GM12891 (cell line): ENCODE results near the gene TWSG1.
A peak's percentile ranks its signal among the peaks of the same experiment; 100 is the strongest.
"Not testable (repeated sequence)": the region's sequence is repeated elsewhere in the genome, so short reads cannot be mapped to it uniquely, and the experiment has no call there.

Experiments
- DNase-seq: peaks from one replicate; pipeline ENCODE4 v3.0.0; 2011; ENCODE audit warnings: low spot score; ENCODE audit not compliant: insufficient read length
- FAIRE-seq: peaks from 2 replicates; lab custom pipeline; 2011; peaks lifted over from hg19 to GRCh38; lab: Jason Lieb, UNC
- PAX5 ChIP-seq: IDR thresholded peaks from 2 replicates; pipeline ENCODE4 v1.6.1; 2011; ENCODE audit warnings: low read length, moderate library complexity, mild to moderate bottlenecking; ENCODE audit not compliant: insufficient read depth, severe bottlenecking
- POLR2A ChIP-seq: IDR thresholded peaks from 2 replicates; pipeline ENCODE4 v1.6.1; 2011; ENCODE audit warnings: low read depth, low read length, control low read depth
- POLR2AphosphoS5 ChIP-seq: IDR thresholded peaks from 2 replicates; pipeline ENCODE4 v1.6.1; 2011; ENCODE audit warnings: low read depth, low read length, control low read depth
- POU2F2 ChIP-seq: IDR thresholded peaks from 2 replicates; pipeline ENCODE4 v1.6.1; 2011; ENCODE audit warnings: low read depth, mild to moderate bottlenecking, control low read depth, low read length, moderate library complexity
- SPI1 ChIP-seq: IDR thresholded peaks from 2 replicates; pipeline ENCODE4 v1.6.1; 2011; ENCODE audit warnings: low read depth, low read length, control low read depth
- TAF1 ChIP-seq: IDR thresholded peaks from 2 replicates; pipeline ENCODE4 v1.6.1; 2011; ENCODE audit warnings: low read depth, low read length, control low read depth

The TWSG1 gene

DNA sequence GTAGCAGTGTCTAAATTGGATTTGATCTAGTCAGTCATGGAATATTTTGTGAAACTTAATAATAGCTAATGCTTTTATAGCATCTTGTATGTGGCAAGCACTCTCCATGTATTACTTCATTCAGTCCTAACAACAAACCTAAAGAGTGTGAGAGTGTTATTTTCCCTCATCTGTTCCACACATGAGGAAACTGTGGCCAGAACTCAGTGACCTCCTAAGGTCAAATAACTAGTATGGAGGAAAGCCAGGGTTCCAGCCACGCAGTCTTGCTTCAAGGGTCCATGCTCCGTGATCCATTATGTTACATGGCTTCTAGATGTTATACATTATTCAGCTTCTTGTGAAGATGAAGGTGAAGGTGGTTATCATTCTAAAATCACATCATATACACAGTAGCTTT, 45.5 kb downstream of the TWSG1 start:
- no peak for FAIRE-seq
- DNase-seq: no peak
- no peak for TF ChIP-seq PAX5
- no peak for TF ChIP-seq POLR2A
- TF ChIP-seq SPI1: no peak
- TF ChIP-seq POU2F2: no peak
- no peak for TF ChIP-seq POLR2AphosphoS5
- no peak for TF ChIP-seq TAF1

DNA sequence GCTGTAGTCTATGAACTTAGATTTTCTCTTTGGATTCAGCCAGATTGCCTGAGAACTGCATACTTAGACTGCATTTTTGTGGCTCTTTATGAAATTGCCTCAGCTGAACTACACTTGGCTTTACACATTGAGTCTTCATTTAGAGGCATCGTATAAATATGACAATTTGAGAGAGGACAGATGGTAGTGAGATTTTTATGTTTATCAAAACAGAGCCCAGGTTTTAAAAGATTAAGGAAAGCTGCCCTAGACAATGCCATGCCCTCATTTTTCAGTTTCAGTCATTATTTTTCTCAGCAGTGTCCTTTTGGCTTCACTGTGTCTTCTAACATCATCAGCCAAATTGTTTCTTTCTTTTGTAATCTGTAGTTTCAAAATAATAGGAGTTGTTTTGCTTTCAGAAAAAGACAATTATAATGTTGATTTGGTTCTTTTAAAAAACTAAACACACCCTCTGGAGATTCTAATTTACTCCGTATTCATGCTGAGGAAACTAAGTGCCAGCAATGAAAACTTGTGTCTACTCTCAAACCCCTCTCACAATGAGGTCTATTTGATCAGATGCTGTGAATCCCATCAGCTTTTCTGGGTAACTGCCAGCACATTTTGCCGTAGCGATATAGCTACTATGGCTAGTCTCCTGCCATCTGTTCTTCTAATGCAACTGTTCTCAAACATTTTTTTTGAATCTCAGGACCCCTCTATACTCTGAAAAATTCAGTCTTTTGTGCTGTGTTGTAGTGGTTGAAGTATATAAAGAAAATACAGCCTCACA, 46.2 kb downstream of the TWSG1 start:
- TF ChIP-seq SPI1: no peak
- peak; percentile 55 for FAIRE-seq
- DNase-seq: no peak

DNA sequence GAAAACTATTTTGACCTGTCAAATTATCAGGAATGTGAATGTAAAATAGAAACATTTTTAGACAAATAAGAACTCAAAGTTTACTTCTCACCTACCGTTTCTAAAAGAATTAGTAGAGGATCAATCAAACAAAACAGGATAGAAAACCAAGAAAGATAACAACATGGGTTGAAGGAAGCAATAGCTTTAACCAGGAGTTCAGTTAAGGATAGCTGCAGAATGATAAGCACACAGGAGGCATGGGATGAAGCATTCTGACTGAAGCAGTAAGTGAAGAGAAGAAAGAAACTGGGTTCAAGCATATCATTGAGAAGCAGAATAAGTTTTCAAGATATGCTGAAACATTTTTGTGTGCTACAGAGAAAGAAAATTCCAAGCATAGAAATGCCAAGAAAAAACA, 52.3 kb downstream of the TWSG1 start:
- no peak for FAIRE-seq
- DNase-seq: no peak
- TF ChIP-seq POLR2A (no peak), POLR2AphosphoS5 (no peak), TAF1 (no peak), SPI1 (no peak)

DNA sequence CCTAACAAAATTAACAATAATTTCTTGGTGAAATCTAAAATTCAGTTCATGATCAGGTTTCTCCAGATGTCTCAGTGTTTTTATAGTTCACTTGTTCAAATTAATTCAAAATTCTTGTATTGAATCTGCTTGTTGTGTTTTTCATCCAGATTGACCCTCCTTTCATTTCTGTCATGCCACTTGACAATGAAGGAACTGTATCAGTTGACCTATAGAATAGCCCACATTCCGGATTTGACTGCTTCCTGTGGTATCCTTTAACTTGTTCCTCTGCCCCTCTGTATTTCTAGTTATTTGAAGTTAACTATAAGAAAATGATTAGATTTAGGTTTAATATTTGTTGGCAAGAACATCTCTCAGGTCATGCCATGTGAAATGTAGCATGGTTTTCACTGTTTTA, 53.3 kb downstream of the TWSG1 start:
- TF ChIP-seq POLR2A: no peak
- TF ChIP-seq SPI1: no peak
- no peak for TF ChIP-seq POLR2AphosphoS5
- no peak for TF ChIP-seq TAF1
- TF ChIP-seq PAX5: no peak
- no peak for TF ChIP-seq POU2F2
- FAIRE-seq: no peak
- no peak for DNase-seq

DNA sequence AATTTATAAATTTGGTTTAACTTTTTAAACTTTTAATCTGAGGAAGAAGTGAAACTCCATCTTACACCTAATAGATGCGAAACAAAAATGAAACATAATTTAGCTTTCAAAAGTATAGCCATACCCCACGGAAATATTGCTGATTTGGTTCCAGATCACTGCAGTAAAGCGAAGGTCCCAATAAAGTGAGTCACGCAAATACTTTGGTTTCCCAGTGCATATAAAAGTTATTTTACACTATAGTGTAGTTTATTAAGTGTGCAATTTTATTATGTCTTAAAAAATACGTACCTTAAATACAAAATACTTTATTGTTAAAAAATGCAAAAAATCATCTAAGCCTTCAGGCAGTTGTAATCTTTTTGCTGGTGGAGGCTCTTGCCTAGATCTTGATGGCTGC, 55.1 kb downstream of the TWSG1 start:
- DNase-seq (no peak), FAIRE-seq (no peak)
- TF ChIP-seq POLR2AphosphoS5: no peak
- TF ChIP-seq PAX5: no peak
- no peak for TF ChIP-seq TAF1
- TF ChIP-seq POLR2A: no peak
- TF ChIP-seq POU2F2: no peak
- no peak for TF ChIP-seq SPI1

DNA sequence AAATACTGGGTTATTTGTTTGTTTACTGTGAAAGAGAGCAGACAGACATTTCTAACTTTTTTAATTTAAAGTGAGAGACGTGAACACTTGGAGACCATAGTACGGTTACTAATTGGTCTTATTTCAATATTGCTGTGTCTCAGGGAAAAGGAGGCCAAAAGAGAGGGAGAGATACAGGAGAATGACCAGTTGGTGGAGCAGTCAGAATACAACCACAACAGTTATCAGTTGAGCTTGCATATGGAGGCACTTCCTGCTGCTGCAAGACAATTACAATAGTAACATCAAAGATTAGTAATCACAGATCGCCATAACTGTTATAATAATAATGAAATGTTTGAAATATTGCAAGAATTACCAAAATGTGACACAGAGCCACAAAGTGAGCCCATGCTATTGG, 58.2 kb downstream of the TWSG1 start:
- FAIRE-seq (peak; percentile 60), DNase-seq (no peak)
- TF ChIP-seq TAF1: no peak
- TF ChIP-seq PAX5: no peak
- no peak for TF ChIP-seq POLR2A
- TF ChIP-seq SPI1: no peak
- no peak for TF ChIP-seq POU2F2
- TF ChIP-seq POLR2AphosphoS5: no peak

DNA sequence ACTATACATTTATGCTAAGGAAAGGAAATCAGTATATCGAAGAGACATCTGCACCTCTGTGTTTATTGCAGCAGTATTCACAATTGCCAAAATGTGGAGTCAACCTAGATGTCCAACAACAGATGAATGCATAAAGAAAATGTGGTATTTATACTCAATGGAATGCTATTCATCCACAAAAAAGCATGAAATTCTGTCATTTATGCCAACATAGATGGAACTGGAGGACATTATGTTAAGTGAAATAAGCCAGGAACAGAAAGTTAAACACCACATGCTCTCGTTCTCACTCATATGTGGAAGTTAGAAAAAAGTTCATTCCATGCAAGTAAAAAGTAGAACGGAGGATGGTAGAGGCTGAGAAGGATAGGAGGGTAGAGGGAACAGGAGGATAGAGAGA, 59.5 kb downstream of the TWSG1 start:
- no peak for TF ChIP-seq POU2F2
- no peak for TF ChIP-seq POLR2AphosphoS5
- no peak for TF ChIP-seq PAX5
- no peak for TF ChIP-seq TAF1
- TF ChIP-seq SPI1: no peak
- TF ChIP-seq POLR2A: no peak
- no peak for DNase-seq
- FAIRE-seq: no peak

DNA sequence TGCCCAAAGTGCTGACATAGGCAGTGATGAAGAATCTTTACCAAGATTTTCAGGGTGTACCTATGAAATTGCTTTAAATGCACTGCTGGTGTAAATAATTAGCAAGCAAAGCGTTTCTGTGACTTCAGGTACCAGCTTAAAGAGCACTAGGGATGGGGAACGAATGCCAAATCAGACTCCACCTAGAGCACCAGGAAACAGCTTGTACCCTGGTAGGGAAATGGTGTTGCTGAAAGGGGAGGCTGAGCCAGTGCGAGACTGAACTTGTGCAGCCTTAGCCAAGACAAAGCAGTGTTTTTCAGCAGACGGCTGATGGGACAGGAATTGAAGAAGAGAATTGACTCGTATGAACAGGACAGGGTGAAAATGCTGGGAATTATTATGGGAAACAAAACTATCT, 65.6 kb downstream of the TWSG1 start:
- DNase-seq (no peak), FAIRE-seq (peak; percentile 23)
- TF ChIP-seq TAF1 (no peak), POU2F2 (no peak), SPI1 (no peak), POLR2AphosphoS5 (no peak), POLR2A (no peak), PAX5 (no peak)

DNA sequence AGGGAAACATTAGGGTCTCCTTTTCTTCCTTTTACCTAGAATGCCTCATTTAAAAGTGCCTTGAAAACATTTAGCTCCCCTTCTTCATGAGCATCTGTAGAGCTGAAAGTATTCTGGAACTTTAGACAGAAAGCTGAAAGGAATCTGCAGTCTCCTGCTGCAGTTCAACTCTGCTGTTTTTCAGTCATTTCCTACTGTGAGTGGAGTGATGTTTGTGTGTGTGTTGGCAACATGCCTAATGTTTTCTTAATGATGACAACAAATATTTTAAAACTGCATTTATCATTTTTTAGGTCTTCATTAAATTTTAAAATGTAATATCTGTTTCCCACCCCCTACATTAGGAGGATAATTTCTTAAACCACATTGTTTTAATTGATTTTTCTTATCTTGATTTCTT, 66.6 kb downstream of the TWSG1 start:
- FAIRE-seq (no peak), DNase-seq (no peak)
- TF ChIP-seq POU2F2 (no peak), PAX5 (no peak), TAF1 (no peak), SPI1 (no peak), POLR2A (no peak), POLR2AphosphoS5 (no peak)

DNA sequence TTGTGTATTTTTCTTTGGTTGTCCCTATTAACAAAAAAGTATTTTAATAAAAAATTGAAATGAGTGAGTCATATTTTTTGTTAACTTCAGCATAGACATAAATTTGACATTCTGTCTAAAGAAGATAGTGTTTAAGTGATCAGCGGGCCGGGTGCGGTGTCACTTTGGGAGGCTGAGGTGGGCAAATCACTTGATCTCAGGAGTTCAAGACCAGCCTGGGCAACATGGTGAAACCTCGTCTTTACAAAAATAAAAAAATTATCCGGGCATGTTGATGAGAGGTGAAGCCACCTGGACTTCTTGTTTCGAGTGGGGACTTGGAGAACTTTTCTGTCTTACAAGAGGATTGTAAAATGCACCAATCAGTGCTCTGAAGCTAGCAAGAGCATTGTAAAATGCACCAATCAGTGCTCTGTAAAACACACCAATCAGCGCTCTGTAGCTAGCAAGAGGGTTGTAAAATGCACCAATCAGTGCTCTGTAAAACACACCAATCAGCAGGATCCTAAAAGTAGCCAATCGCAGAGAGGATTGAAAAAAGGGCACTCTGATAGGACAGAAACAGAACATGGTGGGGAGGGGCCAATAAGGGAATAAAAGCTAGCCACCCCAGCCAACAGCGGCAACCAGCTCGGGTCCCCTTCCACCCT, 67.9 kb downstream of the TWSG1 start:
- DNase-seq, FAIRE-seq: not testable (repeated sequence)
